HepG2 (cell line): Measurements from ENCODE around the gene WBP1. TPM values are rescaled to one million over a fixed set of nuclear protein-coding genes. Genes with fewer than 3 reads are reported as not detected.

Experiments
- HNRNPH1 ChIP-seq: fragments of 200-400 bp; formaldehyde crosslinking; optimal IDR thresholded peaks from 2 replicates; pipeline ENCODE3; 2017; ENCODE audit warnings: mild to moderate bottlenecking, low read depth, low read length
- PAXIP1 ChIP-seq: sonication (generic); formaldehyde crosslinking; conservative IDR thresholded peaks from 2 replicates; pipeline ENCODE4 v1.4.0; 2020; ENCODE audit warnings: mild to moderate bottlenecking, missing genetic modification reagents, moderate library complexity
- REPIN1 ChIP-seq: sonication (generic); formaldehyde crosslinking; IDR thresholded peaks from 2 replicates; pipeline ENCODE4 v1.8.0; 2022; ENCODE audit warnings: missing genetic modification reagents, low read depth, mild to moderate bottlenecking, borderline replicate concordance
- ZNF687 ChIP-seq: sonication (generic); formaldehyde crosslinking; IDR thresholded peaks from 2 replicates; pipeline ENCODE4 v1.5.1; 2020; ENCODE audit warnings: mild to moderate bottlenecking, missing genetic modification reagents, moderate library complexity
- ZNF850 ChIP-seq: sonication (generic); formaldehyde crosslinking; conservative IDR thresholded peaks from 2 replicates; pipeline ENCODE4 v1.9.0; 2021; ENCODE audit warnings: mild to moderate bottlenecking, missing genetic modification reagents
- polyA plus RNA-seq, 8 experiments: library from polyadenylated mRNA; depleted of rRNA in 3 of 8; stranded (reverse) in 7 of 8; unstranded in 1 of 8; fragments of >200 nt; fragmentation: Illumina TruSeq in 4 of 8; extraction: Trizol in 4 of 8; gene quantifications; 2 replicates each; pipeline versions ENCODE4 v1.2.1 to v1.2.3, GENCODE V29; 2011 to 2016; ENCODE audit warnings: low read depth in 4 of 8, missing spikeins in 1 of 8, mixed read lengths in 1 of 8; ENCODE audit not compliant: insufficient read depth in 1 of 8
- total RNA-seq, 5 experiments: library from RNA; depleted of rRNA; stranded (reverse); fragments of >200 nt; fragmentation: Illumina TruSeq; extraction: Trizol; gene quantifications; 2 replicates each; pipeline ENCODE4 v1.2.3, GENCODE V29; 2016; ENCODE audit warnings: low read depth in 1 of 5

The WBP1 gene
- total and polyA plus RNA-seq, 2 of the 13 experiments (the other 11 are each of a cell fraction or from before 2014, with no cell fraction given): 38.8 to 85.7 TPM

- TF ChIP-seq ZNF687 (CRISPR knock-in tag): 0 out of 2 replicates have a peak, but pooled peaks have one; percentile 64
- no peak for TF ChIP-seq REPIN1 (CRISPR knock-in tag)
- 0 out of 2 replicates have a peak, but pooled peaks have one; percentile 2 for TF ChIP-seq PAXIP1 (CRISPR knock-in tag)
- peak; percentile 8 for TF ChIP-seq HNRNPH1
- TF ChIP-seq ZNF850 (CRISPR knock-in tag): 0 out of 2 replicates have a peak, but pooled peaks have one; percentile 7
These were observed 40.4 kb downstream of the WBP1 start (continued) for GRCh38 chr2:74498500-74499266.
